Motor neuron (in vitro differentiated cells): ENCODE results near the gene ZNF320. TPM values are rescaled to one million over a fixed set of nuclear protein-coding genes. Genes with fewer than 3 reads are reported as not detected.

Experiments used
- total RNA-seq, 8 experiments: library from RNA; unstranded; fragments of 300-600 nt; gene quantifications; 2 replicates each; pipeline versions ENCODE4 v1.2.3 to v1.2.4, GENCODE V29; 2022

ZNF320 gene
- total RNA-seq, 8 experiments from 2014 or later: 6.1 to 24.4 (median 14.9) TPM

Other genes with a start within 250 kb of the ZNF320 start
- gene ZNF611, start 162.6 kb downstream of the ZNF320 start, total RNA-seq: 10 to 100 TPM in 4 of 8 experiments, 1 to 10 TPM in 4; 8.5 to 23.5 (median 10.1) TPM
- 10 to 100 TPM in 1 of 8 experiments, 1 to 10 TPM in 5, under 1 TPM in 2; 0.55 to 10.8 (median 2.1) TPM for gene ZNF600, start 110.8 kb downstream of the ZNF320 start, total RNA-seq
- gene ZNF28, start 76.0 kb downstream of the ZNF320 start, total RNA-seq: 10 to 100 TPM; 10.8 to 39.0 (median 14.3) TPM
- 10 to 100 TPM in 7 of 8 experiments, 1 to 10 TPM in 1; 8.2 to 29.5 (median 20.1) TPM for gene ZNF468, start 40.0 kb downstream of the ZNF320 start, total RNA-seq
- gene ZNF888, start 25.8 kb upstream of the ZNF320 start, total RNA-seq: 1 to 10 TPM in 7 of 8 experiments, under 1 TPM in 1; 0.90 to 3.6 (median 2.6) TPM
- 10 to 100 TPM in 3 of 8 experiments, 1 to 10 TPM in 5; 1.9 to 15.3 (median 8.9) TPM for gene ZNF816, start 65.2 kb upstream of the ZNF320 start, total RNA-seq
- 1 to 10 TPM in 1 of 8 experiments, under 1 TPM in 5, not detected in 2; 0.05 to 1.1 (median 0.43) TPM for gene ERVV-1, start 116.3 kb upstream of the ZNF320 start, total RNA-seq
- gene ERVV-2, start 147.1 kb upstream of the ZNF320 start, total RNA-seq: 1 to 10 TPM in 1 of 8 experiments, under 1 TPM in 3, not detected in 4; 0.09 to 3.3 (median 0.16) TPM
- gene ZNF160, start 205.8 kb upstream of the ZNF320 start, total RNA-seq: 10 to 100 TPM; 22.4 to 72.2 (median 36.3) TPM
- 10 to 100 TPM in 5 of 8 experiments, 1 to 10 TPM in 2, not detected in 1; 2.5 to 24.3 (median 15.4) TPM for gene ZNF415, start 235.3 kb upstream of the ZNF320 start, total RNA-seq